ENCODE measurements around the gene UBXN10. TPM values are rescaled to one million over a fixed set of nuclear protein-coding genes. Genes with fewer than 3 reads are reported as not detected.

Gene UBXN10
- total RNA-seq, 4 donors from 2014 or later = 0.18 to 4.3 (median 0.19) TPM; not detected in 1

GRCh38 chr1:20148571-20149500 lies 37.1 kb upstream of the UBXN10 start:
- Histone ChIP-seq H3K27me3 (no peaks in the 10 kb centered on the region), H3K36me3 (no peaks in the 10 kb centered on the region), H3K9me3 (no peaks in the 10 kb centered on the region), H3K4me1 (peaks cover 0 to 4% of the 10 kb centered on the region in 2 donors), H3K4me3 (no peak overlapping the region), H3K27ac (no peak overlapping the region)
- intact Hi-C loops (cut with DNase I; ENCODE audit: low total_unique reads) (no loop called here), in situ Hi-C loops (cut with MboI; ENCODE audit: low sequenced_read_pairs in 4 of 4) (loop anchor here in 1 of 4 donors (5.0 kb wide), 1 partner anchor 232 kb away; no protein-coding TSS in a partner anchor)
- no peak for DNase-seq
- no peak for ATAC-seq
- TF ChIP-seq POLR2A (IDR thresholded peaks at IDR 0.05) (no peak), CTCF (IDR thresholded peaks at IDR 0.05 in 4 of 5, conservative IDR thresholded peaks at IDR 0.05 in 1 of 5) (no peak)

- Histone ChIP-seq H3K4me3 (no peak overlapping the region), H3K9me3 (no peaks in the 10 kb centered on the region), H3K4me1 (peaks cover 2 to 4% of the 10 kb centered on the region in 2 donors), H3K27me3 (no peaks in the 10 kb centered on the region), H3K36me3 (no peaks in the 10 kb centered on the region), H3K27ac (no peak overlapping the region)
- ATAC-seq = no peak
- no peak for TF ChIP-seq POLR2A (IDR thresholded peaks at IDR 0.05)
- TF ChIP-seq CTCF (IDR thresholded peaks at IDR 0.05 in 4 of 5, conservative IDR thresholded peaks at IDR 0.05 in 1 of 5) = no peak
- DNase-seq = no peak
- in situ Hi-C loops (cut with MboI; ENCODE audit: low sequenced_read_pairs in 4 of 4) (loop anchor here in 3 of 4 donors (5.0 to 10.0 kb wide), 2 partner anchors 232 to 235 kb away; no protein-coding TSS in a partner anchor), intact Hi-C loops (cut with DNase I; ENCODE audit: low total_unique reads) (no loop called here)
Measured at GRCh38 chr1:20149601-20150325, 36.1 kb upstream of the UBXN10 start.

GRCh38 chr1:20150326-20150705 lies 35.6 kb upstream of the UBXN10 start:
- Histone ChIP-seq H3K4me1 (peaks cover 3 to 4% of the 10 kb centered on the region in 2 donors), H3K4me3 (no peak overlapping the region), H3K27me3 (no peaks in the 10 kb centered on the region), H3K36me3 (no peaks in the 10 kb centered on the region), H3K27ac (no peak overlapping the region), H3K9me3 (no peaks in the 10 kb centered on the region)
- TF ChIP-seq POLR2A (IDR thresholded peaks at IDR 0.05) = no peak
- no peak for TF ChIP-seq CTCF (IDR thresholded peaks at IDR 0.05 in 4 of 5, conservative IDR thresholded peaks at IDR 0.05 in 1 of 5)
- DNase-seq = no peak
- intact Hi-C loops (cut with DNase I; ENCODE audit: low total_unique reads) = no loop called here
- ATAC-seq = no peak
- in situ Hi-C loops (cut with MboI; ENCODE audit: low sequenced_read_pairs in 4 of 4) = loop anchor here in 2 of 4 donors (10.0 kb wide), 1 partner anchor 236 kb away; no protein-coding TSS in a partner anchor

GRCh38 chr1:20150969-20151368 lies 34.9 kb upstream of the UBXN10 start:
- H3K27me3 ChIP-seq = no peaks in the 10 kb centered on the region
- no peak for DNase-seq
- no peak for ATAC-seq
- H3K36me3 ChIP-seq = no peaks in the 10 kb centered on the region
- H3K4me1 ChIP-seq = peaks cover 3 to 4% of the 10 kb centered on the region in 2 donors
- no peak for TF ChIP-seq CTCF (IDR thresholded peaks at IDR 0.05 in 4 of 5, conservative IDR thresholded peaks at IDR 0.05 in 1 of 5)
- no peak for TF ChIP-seq POLR2A (IDR thresholded peaks at IDR 0.05)
- no peaks in the 10 kb centered on the region for H3K9me3 ChIP-seq
- in situ Hi-C loops (cut with MboI; ENCODE audit: low sequenced_read_pairs in 4 of 4) = loop anchor here in 2 of 4 donors (10.0 kb wide), 1 partner anchor 236 kb away; no protein-coding TSS in a partner anchor
- H3K4me3 ChIP-seq = no peak overlapping the region
- no peak overlapping the region for H3K27ac ChIP-seq
- intact Hi-C loops (cut with DNase I; ENCODE audit: low total_unique reads) = no loop called here
